SK-N-SH (cell line): ENCODE measurements around the gene SVIL. TPM values are rescaled to one million over a fixed set of nuclear protein-coding genes. Genes with fewer than 3 reads are reported as not detected.
"Not testable (repeated sequence)": the region's sequence is repeated elsewhere in the genome, so short reads cannot be mapped to it uniquely, and the experiment has no call there.

Experiments used
- CTCF ChIA-PET: fragments of 300-600, 350-600 bp; formaldehyde crosslinking; extraction: SDS; loops from one replicate; lab custom pipeline; 2021; lab: Yijun Ruan, JAX
- POLR2A ChIA-PET: fragments of 350-600 bp; sonication (Branson Sonifier 250); formaldehyde crosslinking; extraction: SDS; loops from one replicate; lab custom pipeline; 2020; ENCODE audit warnings: antibody characterized with exemption, inconsistent platforms; lab: Yijun Ruan, JAX
- DNase-seq: peaks from one replicate; pipeline ENCODE4 v3.0.0; 2012
- H2AFZ ChIP-seq: fragments of 200-600 bp; sonication (generic); 2 replicates; pipeline ENCODE4 v1.8.1; 2016; ENCODE audit warnings: antibody characterized with exemption, mild to moderate bottlenecking, low read depth
- H3F3A ChIP-seq: fragments of 200-600 bp; sonication (generic); replicated peaks from 2 replicates; pipeline ENCODE3; 2016; ENCODE audit warnings: antibody characterized with exemption, mild to moderate bottlenecking; ENCODE audit not compliant: insufficient read depth
- H3K27ac ChIP-seq, 2 experiments: fragments of 200-500 bp in 1 of 2; fragments of 200-600 bp in 1 of 2; sonication (Bioruptor generic) in 1 of 2; sonication (generic), shearing (Covaris generic) in 1 of 2; 2 replicates each; pipeline versions ENCODE4 v1.5.1 to v1.6.1; 2014 to 2016; ENCODE audit warnings: low read depth in 2 of 2, inconsistent platforms in 1 of 2, low read length in 1 of 2, mild to moderate bottlenecking in 1 of 2, mixed read lengths in 1 of 2
- H3K27me3 ChIP-seq: fragments of 200-600 bp; sonication (generic), shearing (Covaris generic); 2 replicates; pipeline ENCODE4 v1.6.1; 2016; ENCODE audit warnings: mixed run types; ENCODE audit not compliant: insufficient read depth
- H3K36me3 ChIP-seq, 2 experiments: fragments of 200-500 bp in 1 of 2; fragments of 200-600 bp in 1 of 2; sonication (Bioruptor generic) in 1 of 2; sonication (generic) in 1 of 2; replicated peaks in 1 of 2; 2 replicates each; pipeline versions ENCODE3 to v1.5.1; 2014 to 2016; ENCODE audit warnings: low read length in 1 of 2, mild to moderate bottlenecking in 1 of 2; ENCODE audit not compliant: insufficient read depth in 2 of 2, control insufficient read depth in 1 of 2
- H3K4me1 ChIP-seq, 2 experiments: fragments of 200-500 bp in 1 of 2; fragments of 200-600 bp in 1 of 2; sonication (Bioruptor generic) in 1 of 2; sonication (generic), shearing (Covaris generic) in 1 of 2; 2 replicates each; pipeline versions ENCODE4 v1.5.1 to v1.6.1; 2014 to 2016; ENCODE audit warnings: low read depth in 1 of 2, low read length in 1 of 2, mixed run types in 1 of 2; ENCODE audit not compliant: insufficient read depth in 2 of 2, control insufficient read depth in 1 of 2
- H3K4me2 ChIP-seq: fragments of 200-600 bp; sonication (generic), shearing (Covaris generic); 2 replicates; pipeline ENCODE4 v1.6.1; 2017; ENCODE audit warnings: mixed run types
- H3K4me3 ChIP-seq, 2 experiments: fragments of 200-500 bp in 1 of 2; fragments of 200-600 bp in 1 of 2; sonication (Bioruptor generic) in 1 of 2; sonication (generic), shearing (Covaris generic) in 1 of 2; 2 replicates each; pipeline versions ENCODE4 v1.5.1 to v1.8.1; 2014 to 2016; ENCODE audit warnings: low read depth in 2 of 2, inconsistent platforms in 1 of 2, low read length in 1 of 2, mild to moderate bottlenecking in 1 of 2, mixed read lengths in 1 of 2, moderate library complexity in 1 of 2
- H3K79me2 ChIP-seq: fragments of 200-600 bp; sonication (generic); 2 replicates; pipeline ENCODE4 v1.8.1; 2017; ENCODE audit warnings: mild to moderate bottlenecking; ENCODE audit not compliant: insufficient read depth
- H3K9ac ChIP-seq: fragments of 200-600 bp; sonication (generic); 2 replicates; pipeline ENCODE4 v1.6.1; 2017; ENCODE audit warnings: mixed run types
- H3K9me2 ChIP-seq: fragments of 200-600 bp; sonication (generic); 2 replicates; pipeline ENCODE4 v1.6.1; 2017; ENCODE audit warnings: mixed run types
- H3K9me3 ChIP-seq: fragments of 200-600 bp; sonication (generic); 2 replicates; pipeline ENCODE4 v1.6.1; 2017; ENCODE audit warnings: mixed run types, mild to moderate bottlenecking, moderate library complexity
- H4K20me1 ChIP-seq: fragments of 200-600 bp; sonication (generic); 2 replicates; pipeline ENCODE4 v1.6.1; 2017; ENCODE audit warnings: mild to moderate bottlenecking, mixed run types; ENCODE audit not compliant: insufficient read depth
- CHD2 ChIP-seq: fragments of 150-350 bp; IDR thresholded peaks from 2 replicates; pipeline ENCODE4 v1.6.1; 2018; ENCODE audit warnings: low read length; ENCODE audit not compliant: partially characterized antibody
- FOSL2 ChIP-seq: IDR thresholded peaks from 2 replicates; pipeline ENCODE4 v1.4.0; 2012; ENCODE audit warnings: low read depth, mild to moderate bottlenecking, moderate library complexity, borderline replicate concordance
- GATA2 ChIP-seq: sonication (generic); formaldehyde crosslinking; IDR thresholded peaks from 2 replicates; pipeline ENCODE4 v1.5.0; 2020; ENCODE audit warnings: mild to moderate bottlenecking, missing genetic modification reagents
- RAD21 ChIP-seq: IDR thresholded peaks from 2 replicates; pipeline ENCODE4 v1.6.1; 2012; ENCODE audit warnings: mild to moderate bottlenecking, low read length
- RFX5 ChIP-seq: IDR thresholded peaks from 2 replicates; pipeline ENCODE4 v1.6.1; 2012; ENCODE audit warnings: mild to moderate bottlenecking, improper control_type of control experiment, low read length
- TAF1 ChIP-seq: IDR thresholded peaks from 2 replicates; pipeline ENCODE4 v1.6.1; 2012; ENCODE audit warnings: low read depth, mild to moderate bottlenecking, low read length, moderate library complexity, borderline replicate concordance
- TEAD4 ChIP-seq: IDR thresholded peaks from 2 replicates; pipeline ENCODE4 v1.4.0; 2012; ENCODE audit warnings: mild to moderate bottlenecking, borderline replicate concordance; ENCODE audit not compliant: insufficient read depth
- YY1 ChIP-seq: IDR thresholded peaks from 2 replicates; pipeline ENCODE4 v1.4.0; 2012; ENCODE audit warnings: low read depth, mild to moderate bottlenecking
- WGBS: methylation state at CpG from one replicate; pipeline ENCODE4 v1.1.6; 2017; ENCODE audit warnings: low lambda C conversion rate; 5-methylcytosine and 5-hydroxymethylcytosine counted together
- polyA plus RNA-seq, 3 experiments: library from polyadenylated mRNA; depleted of rRNA; stranded (reverse); fragments of >200 nt; gene quantifications; 2 replicates each; pipeline ENCODE4 v1.2.3, GENCODE V29; 2012

Gene SVIL
- polyA plus RNA-seq, 1 of the 3 experiments (the other 2 are of a cell fraction): 48.7 TPM

GRCh38 chr10:29607576-29607975 is 27.2 kb downstream of the SVIL start:
- H3K9ac ChIP-seq: no peak overlapping the region
- no peak overlapping the region for H3K4me2 ChIP-seq
- no peak overlapping the region for H2AFZ ChIP-seq
- no peak overlapping the region for H3K4me3 ChIP-seq
- ChIA-PET CTCF (interaction anchor here (6.7 kb wide), 1 partner anchor 17 kb away, joined by 29 read pairs; no protein-coding TSS in a partner anchor), POLR2A (no interaction called here)
- no peaks in the 10 kb centered on the region for H3K9me2 ChIP-seq
- no peak for TF ChIP-seq CHD2
- H3K36me3 ChIP-seq: peaks cover 0 to 19% of the 10 kb centered on the region in 2 experiments
- no peak for DNase-seq
- peaks cover 40% of the 10 kb centered on the region for H3K79me2 ChIP-seq
- peaks cover 60% of the 10 kb centered on the region; the same call in 1 of the 2 replicates for H4K20me1 ChIP-seq
- H3F3A ChIP-seq: no peaks in the 10 kb centered on the region
- 97% methylated on average over 4 of the region's 4 CpGs for WGBS
- no peaks in the 10 kb centered on the region for H3K27me3 ChIP-seq
- H3K27ac ChIP-seq: no peak overlapping the region
- no peaks in the 10 kb centered on the region for H3K9me3 ChIP-seq
- no peaks in the 10 kb centered on the region; a peak in 1 of 4 replicates for H3K4me1 ChIP-seq

- H3K4me3 ChIP-seq, POLR2A ChIA-PET, H2AFZ ChIP-seq, H3K27me3 ChIP-seq, H3F3A ChIP-seq, DNase-seq, H3K27ac ChIP-seq, H3K9me2 ChIP-seq, H3K4me1 ChIP-seq, H3K9me3 ChIP-seq, H3K9ac ChIP-seq, H3K4me2 ChIP-seq: not testable (repeated sequence)
- 88% methylated on average over 7 of the region's 7 CpGs for WGBS
- Histone ChIP-seq H3K79me2 (peaks cover 35% of the 10 kb centered on the region), H3K36me3 (peaks cover 0 to 19% of the 10 kb centered on the region in 2 experiments), H4K20me1 (peaks cover 60% of the 10 kb centered on the region; the same call in 1 of the 2 replicates)
- CTCF ChIA-PET: interaction anchor here (6.7 kb wide), 1 partner anchor 16 kb away, joined by 29 read pairs; no protein-coding TSS in a partner anchor
Measured at GRCh38 chr10:29606693-29607092, 28.1 kb downstream of the SVIL start.

GRCh38 chr10:29604291-29604825 is 30.4 kb downstream of the SVIL start:
- H4K20me1 ChIP-seq: peaks cover 70% of the 10 kb centered on the region; the same call in 1 of the 2 replicates
- CTCF ChIA-PET: no interaction called here

More at GRCh38 chr10:29604291-29604825, 30.4 kb downstream of the SVIL start:
- DNase-seq: no peak
- Histone ChIP-seq H3K27ac (no peak overlapping the region), H3K4me1 (peaks cover 0 to 23% of the 10 kb centered on the region in 2 experiments; a peak in 3 of 4 replicates), H3K36me3 (peaks cover 0 to 17% of the 10 kb centered on the region in 2 experiments), H3F3A (peaks cover 12% of the 10 kb centered on the region), H3K27me3 (no peaks in the 10 kb centered on the region), H3K4me3 (no peak overlapping the region), H3K9me3 (no peaks in the 10 kb centered on the region), H3K4me2 (no peak overlapping the region), H3K9me2 (no peaks in the 10 kb centered on the region), H2AFZ (no peak overlapping the region), H3K9ac (no peak overlapping the region), H3K79me2 (peaks cover 21% of the 10 kb centered on the region)
- 98% methylated on average over 9 of the region's 9 CpGs for WGBS
- POLR2A ChIA-PET: interaction anchor here (0.6 kb wide), 1 partner anchor 229 kb away, joined by 3 read pairs; no protein-coding TSS in a partner anchor
- no peak for TF ChIP-seq GATA2 (CRISPR knock-in tag)
- no peak for TF ChIP-seq RFX5
- no peak for TF ChIP-seq TEAD4
- TF ChIP-seq TAF1: no peak
- TF ChIP-seq YY1: no peak
- TF ChIP-seq RAD21: no peak
- TF ChIP-seq FOSL2: no peak
